GM21515 (cell line): ENCODE data around the gene RPL39.
"Not testable (repeated sequence)": the region's sequence is repeated elsewhere in the genome, so short reads cannot be mapped to it uniquely, and the experiment has no call there.

Experiments used
- ATAC-seq: cut with Tn5 transposase; IDR thresholded peaks from one replicate; pipeline ENCODE4 v1.9.1; 2021; ENCODE audit not compliant: unreplicated experiment

The RPL39 gene

GRCh38 chrX:119763836-119764387, 27.5 kb downstream of the RPL39 start:
- ATAC-seq: no peak

- ATAC-seq: no peak
These were observed 28.2 kb downstream of the RPL39 start for GRCh38 chrX:119763181-119763580.

- no peak for ATAC-seq
These were observed 28.7 kb downstream of the RPL39 start for GRCh38 chrX:119762718-119763117.

GRCh38 chrX:119760026-119760877, 31.2 kb downstream of the RPL39 start:
- no peak for ATAC-seq

DNA sequence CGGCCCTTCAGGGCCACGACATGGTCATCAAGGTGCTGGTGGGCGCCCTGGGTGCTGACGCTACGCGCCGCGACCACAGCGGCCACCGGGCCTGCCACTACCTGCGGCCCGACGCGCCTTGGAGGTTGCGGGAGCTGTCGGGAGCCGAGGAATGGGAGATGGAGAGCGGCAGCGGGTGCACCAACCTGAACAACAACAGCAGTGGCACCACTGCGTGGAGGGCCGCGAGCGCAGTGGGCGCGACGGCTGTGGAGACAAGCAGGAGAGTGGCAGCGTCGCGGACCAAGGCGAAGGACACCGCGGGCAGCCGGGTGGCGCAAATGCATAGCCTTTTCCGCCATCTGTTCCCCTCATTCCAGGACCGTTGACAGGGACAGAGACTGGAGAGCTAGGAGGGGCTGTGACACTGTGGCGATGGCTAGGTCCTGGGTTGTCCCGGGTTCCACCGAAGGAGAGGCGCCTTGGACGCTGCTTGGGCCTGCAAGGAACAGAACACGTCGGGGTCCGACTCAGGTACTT, 32.1 kb downstream of the RPL39 start:
- no peak for ATAC-seq

DNA sequence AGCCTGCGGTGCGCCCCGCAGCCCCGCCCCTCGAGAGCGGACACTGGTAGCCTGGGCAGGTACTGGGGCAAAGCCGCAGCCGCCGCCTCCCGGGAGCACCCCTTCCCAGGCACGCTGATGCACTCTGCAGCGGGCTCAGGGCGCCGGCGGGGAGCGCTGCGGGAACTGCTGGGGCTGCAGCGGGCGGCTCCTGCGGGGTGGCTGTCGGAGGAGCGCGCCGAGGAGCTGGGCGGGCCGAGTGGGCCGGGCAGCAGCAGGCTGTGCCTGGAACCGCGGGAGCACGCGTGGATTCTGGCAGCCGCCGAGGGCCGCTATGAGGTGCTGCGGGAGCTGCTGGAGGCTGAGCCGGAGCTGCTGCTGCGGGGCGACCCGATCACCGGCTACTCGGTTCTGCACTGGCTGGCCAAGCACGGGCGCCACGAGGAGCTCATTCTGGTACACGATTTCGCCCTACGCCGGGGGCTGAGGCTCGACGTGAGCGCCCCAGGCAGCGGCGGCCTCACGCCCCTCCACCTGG, 32.6 kb downstream of the RPL39 start:
- ATAC-seq: no peak

GRCh38 chrX:119757979-119758730, 33.3 kb downstream of the RPL39 start, which contains the start of gene SOWAHD:
Gene SOWAHD (plus strand): TSS chrX:119758588. CDS start chrX:119758668, 80 bp downstream.
- ATAC-seq: no peak

- ATAC-seq: no peak
These were observed 33.8 kb downstream of the RPL39 start for GRCh38 chrX:119757646-119757978.

DNA sequence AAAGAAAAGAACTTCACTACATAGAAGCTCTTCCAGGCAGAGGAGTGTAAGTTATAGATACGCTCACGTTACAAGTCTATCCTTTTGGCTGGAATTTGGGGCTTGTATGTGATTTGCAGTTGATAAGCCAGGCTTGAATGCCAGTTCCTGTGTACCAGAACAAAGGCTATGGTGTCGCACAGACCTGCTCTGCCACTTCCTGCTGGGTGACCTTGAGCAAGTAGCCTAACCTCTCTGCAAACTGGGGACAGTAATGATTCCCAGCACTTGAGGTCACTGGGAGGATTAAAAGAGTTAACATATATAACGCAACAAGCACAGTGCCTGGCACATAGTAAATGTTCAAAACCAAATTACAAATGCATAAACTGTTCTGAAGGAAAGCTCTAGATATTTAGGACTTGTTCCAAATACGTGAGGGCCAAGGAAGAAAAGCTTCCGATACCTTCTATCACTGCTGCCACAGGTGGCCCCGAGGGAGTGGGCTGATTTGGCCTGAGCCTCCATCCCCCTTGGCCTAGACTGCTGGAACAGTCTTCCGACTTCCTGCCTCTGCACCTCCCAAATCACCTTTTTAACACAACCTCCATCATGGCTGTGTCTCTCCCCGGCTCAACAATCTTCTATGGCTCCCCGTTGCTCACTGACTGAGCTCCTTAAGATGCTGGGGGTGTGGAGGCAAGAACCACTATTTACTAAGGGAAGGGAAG, 34.3 kb downstream of the RPL39 start:
- no peak for ATAC-seq

GRCh38 chrX:119755981-119756533, 35.4 kb downstream of the RPL39 start:
- ATAC-seq: peak; percentile 49

- ATAC-seq: no peak
These were observed 37.7 kb downstream of the RPL39 start for GRCh38 chrX:119753639-119754257.

- no peak for ATAC-seq
These were observed 38.4 kb downstream of the RPL39 start for GRCh38 chrX:119753001-119753400.

GRCh38 chrX:119750751-119751150, 40.7 kb downstream of the RPL39 start:
- not testable (repeated sequence) for ATAC-seq

DNA sequence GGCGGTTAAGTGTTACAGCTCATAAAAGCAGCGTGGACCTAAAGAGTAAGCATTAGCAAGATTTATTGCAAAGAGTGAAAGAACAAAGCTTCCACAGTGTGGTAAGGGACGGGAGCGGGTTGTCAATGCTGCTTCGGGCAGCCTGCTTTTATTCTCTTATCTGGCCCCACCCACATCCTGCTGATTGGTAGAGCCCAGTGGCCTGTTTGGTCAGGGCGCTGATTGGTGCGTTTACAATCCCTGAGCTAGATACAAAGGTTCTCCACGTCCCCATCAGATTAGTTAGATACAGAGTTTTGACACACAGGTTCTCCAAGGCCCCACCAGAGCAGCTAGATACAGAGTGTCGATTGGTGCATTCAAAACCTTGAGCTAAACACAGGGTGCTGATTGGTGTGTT, 41.3 kb downstream of the RPL39 start:
- ATAC-seq: not testable (repeated sequence)

GRCh38 chrX:119745283-119745848, 46.1 kb downstream of the RPL39 start:
- no peak for ATAC-seq

- no peak for ATAC-seq
These were observed 52.7 kb downstream of the RPL39 start for GRCh38 chrX:119738742-119739141.
